Measurements from ENCODE around the gene ACAT2.
"Not testable (repeated sequence)": the region's sequence is repeated elsewhere in the genome, so short reads cannot be mapped to it uniquely, and the experiment has no call there.

Gene ACAT2

GRCh38 chr6:159722655-159723054, 39.2 kb upstream of the ACAT2 start:
- Histone ChIP-seq H3K4me1 (ENCODE audit: insufficient read depth, low read length) (peaks cover 5% of the 10 kb centered on the region), H3K36me3 (ENCODE audit: insufficient read depth, low read length) (peaks cover 6% of the 10 kb centered on the region), H3K4me3 (ENCODE audit: low read depth in 1 of 2, low read length in 2 of 2) (no peak overlapping the region), H3K9ac (ENCODE audit: low read length) (no peak overlapping the region), H3K9me3 (ENCODE audit: low read length) (no peaks in the 10 kb centered on the region), H3K27ac (ENCODE audit: low read depth, low read length) (no peak overlapping the region), H3K27me3 (ENCODE audit: control insufficient read depth in 1 of 2, insufficient read depth in 2 of 2, low read length in 2 of 2) (no peaks in the 10 kb centered on the region)

GRCh38 chr6:159723259-159723658, 38.6 kb upstream of the ACAT2 start:
- H3K27me3 ChIP-seq (ENCODE audit: control insufficient read depth in 1 of 2, insufficient read depth in 2 of 2, low read length in 2 of 2) = no peaks in the 10 kb centered on the region
- H3K4me1 ChIP-seq (ENCODE audit: insufficient read depth, low read length) = peaks cover 5% of the 10 kb centered on the region
- no peak overlapping the region for H3K4me3 ChIP-seq (ENCODE audit: low read depth in 1 of 2, low read length in 2 of 2)
- H3K27ac ChIP-seq (ENCODE audit: low read depth, low read length) = no peak overlapping the region
- no peaks in the 10 kb centered on the region for H3K9me3 ChIP-seq (ENCODE audit: low read length)
- H3K9ac ChIP-seq (ENCODE audit: low read length) = no peak overlapping the region
- peaks cover 6% of the 10 kb centered on the region for H3K36me3 ChIP-seq (ENCODE audit: insufficient read depth, low read length)

- no peaks in the 10 kb centered on the region for H3K9me3 ChIP-seq (ENCODE audit: low read length)
- H3K9ac ChIP-seq (ENCODE audit: low read length) = no peak overlapping the region
- no peaks in the 10 kb centered on the region for H3K27me3 ChIP-seq (ENCODE audit: control insufficient read depth in 1 of 2, insufficient read depth in 2 of 2, low read length in 2 of 2)
- peaks cover 9% of the 10 kb centered on the region for H3K4me1 ChIP-seq (ENCODE audit: insufficient read depth, low read length)
- no peak overlapping the region for H3K27ac ChIP-seq (ENCODE audit: low read depth, low read length)
- no peak overlapping the region for H3K4me3 ChIP-seq (ENCODE audit: low read depth in 1 of 2, low read length in 2 of 2)
- peaks cover 6% of the 10 kb centered on the region for H3K36me3 ChIP-seq (ENCODE audit: insufficient read depth, low read length)
Observed at GRCh38 chr6:159724778-159725177, 37.1 kb upstream of the ACAT2 start.

- H3K27ac ChIP-seq (ENCODE audit: low read depth, low read length); H3K27me3 ChIP-seq (ENCODE audit: control insufficient read depth in 1 of 2, insufficient read depth in 2 of 2, low read length in 2 of 2); H3K9ac ChIP-seq (ENCODE audit: low read length); H3K36me3 ChIP-seq (ENCODE audit: insufficient read depth, low read length); H3K4me3 ChIP-seq (ENCODE audit: low read depth in 1 of 2, low read length in 2 of 2); H3K9me3 ChIP-seq (ENCODE audit: low read length): not testable (repeated sequence)
- H3K4me1 ChIP-seq (ENCODE audit: insufficient read depth, low read length) = peaks cover 14% of the 10 kb centered on the region
Observed at GRCh38 chr6:159725208-159725607, 36.6 kb upstream of the ACAT2 start.

GRCh38 chr6:159726255-159726917, 35.5 kb upstream of the ACAT2 start:
- peaks cover 6% of the 10 kb centered on the region for H3K36me3 ChIP-seq (ENCODE audit: insufficient read depth, low read length)

GRCh38 chr6:159726918-159727716, 34.7 kb upstream of the ACAT2 start, which contains the start of gene WTAP:
TSS of gene WTAP (plus strand) at chr6:159727506. CDS start at chr6:159736266, 8,760 bp downstream.
- Histone ChIP-seq H3K9me3 (ENCODE audit: low read length) (no peaks in the 10 kb centered on the region), H3K9ac (ENCODE audit: low read length) (peak within 1 kb of the TSS; percentile 94), H3K27ac (ENCODE audit: low read depth, low read length) (peak within 1 kb of the TSS; percentile 100), H3K36me3 (ENCODE audit: insufficient read depth, low read length) (peaks cover 6% of the 10 kb centered on the region), H3K4me3 (ENCODE audit: low read depth in 1 of 2, low read length in 2 of 2) (peak within 1 kb of the TSS; percentile 79 to 80), H3K27me3 (ENCODE audit: control insufficient read depth in 1 of 2, insufficient read depth in 2 of 2, low read length in 2 of 2) (no peaks in the 10 kb centered on the region), H3K4me1 (ENCODE audit: insufficient read depth, low read length) (peaks cover 26% of the 10 kb centered on the region)

More at GRCh38 chr6:159726255-159726917, 35.5 kb upstream of the ACAT2 start:
- H3K4me1 ChIP-seq (ENCODE audit: insufficient read depth, low read length) = peaks cover 21% of the 10 kb centered on the region
- H3K4me3 ChIP-seq (ENCODE audit: low read depth in 1 of 2, low read length in 2 of 2) = peak overlapping the region; percentile 79 to 80
- no peaks in the 10 kb centered on the region for H3K9me3 ChIP-seq (ENCODE audit: low read length)
- peak overlapping the region; percentile 76 for H3K9ac ChIP-seq (ENCODE audit: low read length)
- H3K27me3 ChIP-seq (ENCODE audit: control insufficient read depth in 1 of 2, insufficient read depth in 2 of 2, low read length in 2 of 2) = no peaks in the 10 kb centered on the region
- H3K27ac ChIP-seq (ENCODE audit: low read depth, low read length) = peak overlapping the region; percentile 100

- H3K9me3 ChIP-seq (ENCODE audit: low read length) = no peaks in the 10 kb centered on the region
Observed at GRCh38 chr6:159727717-159728445, 34.0 kb upstream of the ACAT2 start.

GRCh38 chr6:159728531-159728964, 33.3 kb upstream of the ACAT2 start:
- peak overlapping the region; percentile 94 for H3K9ac ChIP-seq (ENCODE audit: low read length)
- H3K27ac ChIP-seq (ENCODE audit: low read depth, low read length) = peak overlapping the region; percentile 90
- H3K4me3 ChIP-seq (ENCODE audit: low read depth in 1 of 2, low read length in 2 of 2) = peak overlapping the region; percentile 69 to 76
- no peaks in the 10 kb centered on the region for H3K27me3 ChIP-seq (ENCODE audit: control insufficient read depth in 1 of 2, insufficient read depth in 2 of 2, low read length in 2 of 2)
- peaks cover 26% of the 10 kb centered on the region for H3K4me1 ChIP-seq (ENCODE audit: insufficient read depth, low read length)
- no peaks in the 10 kb centered on the region for H3K9me3 ChIP-seq (ENCODE audit: low read length)
- H3K36me3 ChIP-seq (ENCODE audit: insufficient read depth, low read length) = no peaks in the 10 kb centered on the region

More at GRCh38 chr6:159727717-159728445, 34.0 kb upstream of the ACAT2 start:
- Histone ChIP-seq H3K4me3 (ENCODE audit: low read depth in 1 of 2, low read length in 2 of 2) (peak overlapping the region; percentile 69 to 76), H3K27me3 (ENCODE audit: control insufficient read depth in 1 of 2, insufficient read depth in 2 of 2, low read length in 2 of 2) (no peaks in the 10 kb centered on the region), H3K9ac (ENCODE audit: low read length) (peak overlapping the region; percentile 94), H3K36me3 (ENCODE audit: insufficient read depth, low read length) (peaks cover 3% of the 10 kb centered on the region), H3K27ac (ENCODE audit: low read depth, low read length) (peak overlapping the region; percentile 90), H3K4me1 (ENCODE audit: insufficient read depth, low read length) (peaks cover 26% of the 10 kb centered on the region)

GRCh38 chr6:159729598-159730331, 32.1 kb upstream of the ACAT2 start:
- Histone ChIP-seq H3K27ac (ENCODE audit: low read depth, low read length) (no peak overlapping the region), H3K4me1 (ENCODE audit: insufficient read depth, low read length) (peaks cover 26% of the 10 kb centered on the region), H3K9ac (ENCODE audit: low read length) (no peak overlapping the region), H3K27me3 (ENCODE audit: control insufficient read depth in 1 of 2, insufficient read depth in 2 of 2, low read length in 2 of 2) (no peaks in the 10 kb centered on the region), H3K9me3 (ENCODE audit: low read length) (no peaks in the 10 kb centered on the region), H3K36me3 (ENCODE audit: insufficient read depth, low read length) (no peaks in the 10 kb centered on the region), H3K4me3 (ENCODE audit: low read depth in 1 of 2, low read length in 2 of 2) (peak overlapping the region in 1 of 2 donors; percentile 3)

- Histone ChIP-seq H3K27me3 (ENCODE audit: control insufficient read depth in 1 of 2, insufficient read depth in 2 of 2, low read length in 2 of 2) (no peaks in the 10 kb centered on the region), H3K4me1 (ENCODE audit: insufficient read depth, low read length) (peaks cover 26% of the 10 kb centered on the region), H3K27ac (ENCODE audit: low read depth, low read length) (no peak overlapping the region), H3K9ac (ENCODE audit: low read length) (no peak overlapping the region), H3K4me3 (ENCODE audit: low read depth in 1 of 2, low read length in 2 of 2) (no peak overlapping the region), H3K36me3 (ENCODE audit: insufficient read depth, low read length) (no peaks in the 10 kb centered on the region), H3K9me3 (ENCODE audit: low read length) (no peaks in the 10 kb centered on the region)
Observed at GRCh38 chr6:159730332-159730676, 31.5 kb upstream of the ACAT2 start.

- H3K9ac ChIP-seq (ENCODE audit: low read length); H3K27ac ChIP-seq (ENCODE audit: low read depth, low read length); H3K36me3 ChIP-seq (ENCODE audit: insufficient read depth, low read length); H3K9me3 ChIP-seq (ENCODE audit: low read length); H3K4me3 ChIP-seq (ENCODE audit: low read depth in 1 of 2, low read length in 2 of 2); H3K27me3 ChIP-seq (ENCODE audit: control insufficient read depth in 1 of 2, insufficient read depth in 2 of 2, low read length in 2 of 2): not testable (repeated sequence)
- peaks cover 31% of the 10 kb centered on the region for H3K4me1 ChIP-seq (ENCODE audit: insufficient read depth, low read length)
Observed at GRCh38 chr6:159732550-159732949, 29.3 kb upstream of the ACAT2 start.
